HepG2 (cell line): Measurements from ENCODE around the gene WSCD1. TPM values are rescaled to one million over a fixed set of nuclear protein-coding genes. Genes with fewer than 3 reads are reported as not detected.

Experiments
- ATAC-seq: fragments of 200-7000 bp; cut with Tn5 transposase; 3 replicates; pipeline ENCODE4 v1.9.1; 2020; ENCODE audit warnings: mild to moderate bottlenecking, moderate library complexity
- BruUV-seq: library from RNA; stranded (reverse); fragments of 400-500 nt; replicated peaks from 2 replicates; lab custom pipeline; 2021; lab: Mats Ljungman, UMichigan
- CTCF ChIA-PET: fragments of 300-600 bp; formaldehyde crosslinking; extraction: SDS; loops from one replicate; lab custom pipeline; 2021; ENCODE audit warnings: low total read pairs, inconsistent platforms, low intra/inter-chr PET ratio; lab: Yijun Ruan, JAX
- POLR2A ChIA-PET: fragments of 350-600 bp; sonication (Branson Sonifier 250); formaldehyde crosslinking; loops from one replicate; lab custom pipeline; 2020; ENCODE audit warnings: antibody characterized with exemption, inconsistent platforms; lab: Yijun Ruan, JAX
- DNase-seq: peaks from one replicate; pipeline ENCODE4 v3.0.0-alpha.2; 2015; ENCODE audit warnings: low spot score
- FAIRE-seq: peaks from 3 replicates; lab custom pipeline; 2011; peaks lifted over from hg19 to GRCh38; lab: Jason Lieb, UNC
- H2AFZ ChIP-seq: one replicate; pipeline ENCODE4 v1.6.1; 2011; ENCODE audit warnings: low read length, inconsistent platforms
- H3K27ac ChIP-seq: fragments of 300-600 bp; 3 replicates; pipeline ENCODE4 v1.8.0; 2011; ENCODE audit warnings: mixed run types, mild to moderate bottlenecking, mixed read lengths, low read length, inconsistent platforms; ENCODE audit not compliant: insufficient read depth; ENCODE audit errors: extremely low read length
- H3K27me3 ChIP-seq, 2 experiments: fragments of 200-600 bp in 1 of 2; 2 replicates in 1 of 2; 3 replicates in 1 of 2; pipeline versions ENCODE4 v1.6.0 to v1.8.0; 2011; ENCODE audit warnings: low read length in 2 of 2, mild to moderate bottlenecking in 2 of 2, moderate library complexity in 2 of 2, inconsistent platforms in 1 of 2; ENCODE audit not compliant: insufficient read depth in 2 of 2, control insufficient read depth in 1 of 2
- H3K36me3 ChIP-seq, 2 experiments: fragments of 200-600 bp in 1 of 2; replicated peaks in 1 of 2; 2 replicates in 1 of 2; 3 replicates in 1 of 2; pipeline versions ENCODE4 v1.5.1 to v1.8.0; 2011; ENCODE audit warnings: low read length in 2 of 2, inconsistent platforms in 1 of 2; ENCODE audit not compliant: insufficient read depth in 2 of 2, control insufficient read depth in 1 of 2
- H3K4me1 ChIP-seq: 2 replicates; pipeline ENCODE4 v1.5.1; 2012; ENCODE audit warnings: low read length, inconsistent platforms; ENCODE audit not compliant: insufficient read depth
- H3K4me2 ChIP-seq: 2 replicates; pipeline ENCODE4 v1.6.0; 2011; ENCODE audit warnings: low read depth, low read length, inconsistent platforms
- H3K4me3 ChIP-seq, 3 experiments: fragments of 200-600 bp in 1 of 3; sonication (generic), shearing (Covaris generic) in 1 of 3; replicated peaks in 1 of 3; 2 replicates each; pipeline ENCODE4 v1.5.1; 2011 to 2016; ENCODE audit warnings: low read length in 3 of 3, inconsistent platforms in 2 of 3, low read depth in 2 of 3, mild to moderate bottlenecking in 2 of 3, control low read depth in 1 of 3, mixed read lengths in 1 of 3; ENCODE audit not compliant: insufficient read depth in 1 of 3
- H3K79me2 ChIP-seq: one replicate; pipeline ENCODE4 v1.6.1; 2011; ENCODE audit warnings: low read length, inconsistent platforms; ENCODE audit not compliant: insufficient read depth
- H3K9ac ChIP-seq: 2 replicates; pipeline ENCODE4 v1.6.0; 2011; ENCODE audit warnings: mild to moderate bottlenecking, low read depth, low read length, inconsistent platforms; ENCODE audit not compliant: insufficient read depth
- H3K9me3 ChIP-seq: 2 replicates; pipeline ENCODE4 v1.5.1; 2012; ENCODE audit warnings: mild to moderate bottlenecking, low read length
- H4K20me1 ChIP-seq: 2 replicates; pipeline ENCODE4 v1.6.0; 2011; ENCODE audit warnings: inconsistent platforms, mild to moderate bottlenecking, low read length, moderate library complexity; ENCODE audit not compliant: insufficient read depth
- ARNTL ChIP-seq: sonication (generic); formaldehyde crosslinking; IDR thresholded peaks from 2 replicates; pipeline ENCODE4 v1.4.0; 2020; ENCODE audit warnings: mild to moderate bottlenecking, missing genetic modification reagents
- ELF3 ChIP-seq: IDR thresholded peaks from 2 replicates; pipeline ENCODE4 v1.6.1; 2016; ENCODE audit warnings: missing genetic modification reagents, missing compliant biosample characterization
- ETV6 ChIP-seq: sonication (generic); formaldehyde crosslinking; conservative IDR thresholded peaks from 2 replicates; pipeline ENCODE4 v1.4.0; 2020; ENCODE audit warnings: missing genetic modification reagents
- GATAD2A ChIP-seq: IDR thresholded peaks from 2 replicates; pipeline ENCODE4 v1.6.1; 2016
- HES4 ChIP-seq: sonication (generic); formaldehyde crosslinking; IDR thresholded peaks from 2 replicates; pipeline ENCODE4 v1.9.0; 2021; ENCODE audit warnings: mild to moderate bottlenecking, missing genetic modification reagents, borderline replicate concordance
- KDM1A ChIP-seq: IDR thresholded peaks from 2 replicates; pipeline ENCODE4 v1.6.1; 2016; ENCODE audit warnings: missing compliant biosample characterization
- MXD4 ChIP-seq: IDR thresholded peaks from 2 replicates; pipeline ENCODE4 v1.6.1; 2016; ENCODE audit warnings: mild to moderate bottlenecking, missing biosample characterization, missing genetic modification reagents
- NCOA1 ChIP-seq: sonication (generic); formaldehyde crosslinking; IDR thresholded peaks from 2 replicates; pipeline ENCODE4 v1.9.0; 2021; ENCODE audit warnings: missing genetic modification reagents
- NFKB2 ChIP-seq: sonication (generic); formaldehyde crosslinking; IDR thresholded peaks from 2 replicates; pipeline ENCODE4 v1.4.0; 2020; ENCODE audit warnings: missing genetic modification reagents, borderline replicate concordance
- RFXAP ChIP-seq: sonication (generic); formaldehyde crosslinking; IDR thresholded peaks from 2 replicates; pipeline ENCODE4 v1.4.0; 2020; ENCODE audit warnings: missing genetic modification reagents, borderline replicate concordance
- SNAPC5 ChIP-seq: sonication (generic); formaldehyde crosslinking; IDR thresholded peaks from 2 replicates; pipeline ENCODE4 v1.8.1; 2023; ENCODE audit warnings: mild to moderate bottlenecking, missing genetic modification reagents, borderline replicate concordance
- ZMYM3 ChIP-seq: sonication (generic); formaldehyde crosslinking; IDR thresholded peaks from 2 replicates; pipeline ENCODE4 v1.5.1; 2020; ENCODE audit warnings: mild to moderate bottlenecking, missing genetic modification reagents
- ZNF256 ChIP-seq: sonication (generic); formaldehyde crosslinking; conservative IDR thresholded peaks from 2 replicates; pipeline ENCODE4 v1.4.0; 2020; ENCODE audit warnings: missing genetic modification reagents
- ZNF275 ChIP-seq: sonication (generic); formaldehyde crosslinking; IDR thresholded peaks from 2 replicates; pipeline ENCODE4 v1.8.0; 2022; ENCODE audit warnings: missing genetic modification reagents, mild to moderate bottlenecking, inconsistent platforms, borderline replicate concordance
- ZNF629 ChIP-seq: sonication (generic); formaldehyde crosslinking; conservative IDR thresholded peaks from 2 replicates; pipeline ENCODE4 v1.5.0; 2020; ENCODE audit warnings: missing genetic modification reagents
- ZNF7 ChIP-seq: IDR thresholded peaks from 2 replicates; pipeline ENCODE4 v1.6.1; 2016; ENCODE audit warnings: missing biosample characterization, missing genetic modification reagents
- ZNF800 ChIP-seq: sonication (generic); formaldehyde crosslinking; IDR thresholded peaks from 2 replicates; pipeline ENCODE4 v1.4.0; 2020; ENCODE audit warnings: missing genetic modification reagents
- WGBS: methylation state at CpG from one replicate; pipeline ENCODE4 v1.1.6; 2017; ENCODE audit warnings: low lambda C conversion rate; 5-methylcytosine and 5-hydroxymethylcytosine counted together
- in situ Hi-C: cut with HindIII; loops from 2 replicates; pipeline ENCODE4 v1.10.0; 2017; ENCODE audit warnings: low pct_unique_long_range_greater_than_20kb; ENCODE audit not compliant: extremely low pct_ligation_motif_present
- intact Hi-C: fragments of 100-400 bp; cut with micrococcal nuclease; formaldehyde crosslinking; loops from one replicate; pipeline ENCODE4 v1.10.0; 2022; ENCODE audit not compliant: unreplicated experiment
- polyA plus RNA-seq, 8 experiments: library from polyadenylated mRNA; depleted of rRNA in 3 of 8; stranded (reverse) in 7 of 8; unstranded in 1 of 8; fragments of >200 nt; fragmentation: Illumina TruSeq in 4 of 8; extraction: Trizol in 4 of 8; gene quantifications; 2 replicates each; pipeline versions ENCODE4 v1.2.1 to v1.2.3, GENCODE V29; 2011 to 2016; ENCODE audit warnings: low read depth in 4 of 8, missing spikeins in 1 of 8, mixed read lengths in 1 of 8; ENCODE audit not compliant: insufficient read depth in 1 of 8
- total RNA-seq, 5 experiments: library from RNA; depleted of rRNA; stranded (reverse); fragments of >200 nt; fragmentation: Illumina TruSeq; extraction: Trizol; gene quantifications; 2 replicates each; pipeline ENCODE4 v1.2.3, GENCODE V29; 2016; ENCODE audit warnings: low read depth in 1 of 5

WSCD1 gene
- total and polyA plus RNA-seq, 2 of the 13 experiments (the other 11 are each of a cell fraction or from before 2014, with no cell fraction given) = 0.24 to 2.7 TPM

GRCh38 chr17:6098823-6099180 is 28.6 kb downstream of the WSCD1 start:
- 81% methylated on average over 1 of the region's 1 CpG for WGBS
- ChIA-PET POLR2A (no interaction called here), CTCF (no interaction called here)
- DNase-seq = no peak
- no peaks in the 10 kb centered on the region for H3K36me3 ChIP-seq
- no peak for FAIRE-seq
- peaks cover 1 to 8% of the 10 kb centered on the region in 2 experiments; a peak in 2 of 5 replicates for H3K27me3 ChIP-seq
- H4K20me1 ChIP-seq = no peaks in the 10 kb centered on the region
- no peaks in the 10 kb centered on the region for H3K4me1 ChIP-seq
- no peak overlapping the region for H2AFZ ChIP-seq
- in situ Hi-C loops (no loop called here), intact Hi-C loops (no loop called here)
- no peak overlapping the region for H3K9ac ChIP-seq
- H3K4me3 ChIP-seq = no peak overlapping the region
- H3K79me2 ChIP-seq = no peaks in the 10 kb centered on the region
- no peaks in the 10 kb centered on the region for H3K9me3 ChIP-seq
- no TSS peak for BruUV-seq
- TF ChIP-seq GATAD2A (CRISPR knock-in tag) (no peak), KDM1A (CRISPR knock-in tag) (no peak), ELF3 (CRISPR knock-in tag) (no peak), ARNTL (CRISPR knock-in tag) (no peak), SNAPC5 (CRISPR knock-in tag) (no peak), ETV6 (CRISPR knock-in tag) (no peak), ZNF275 (CRISPR knock-in tag) (no peak), ZNF629 (CRISPR knock-in tag) (no peak), HES4 (CRISPR knock-in tag) (no peak), ZNF256 (CRISPR knock-in tag) (no peak), ZNF7 (CRISPR knock-in tag) (no peak), MXD4 (CRISPR knock-in tag) (no peak), NCOA1 (CRISPR knock-in tag) (no peak), ZMYM3 (no peak), ZNF800 (CRISPR knock-in tag) (no peak), NFKB2 (no peak), RFXAP (CRISPR knock-in tag) (no peak)
- no peak overlapping the region for H3K4me2 ChIP-seq
- no peak overlapping the region for H3K27ac ChIP-seq
- no peak for ATAC-seq
